BE2C (cell line): ENCODE results near the gene TMEM187. TPM values are rescaled to one million over a fixed set of nuclear protein-coding genes. Genes with fewer than 3 reads are reported as not detected.

Source experiments
- DNase-seq: peaks from one replicate; pipeline ENCODE4 v3.0.0-alpha.2; 2020
- H3K27me3 ChIP-seq: fragments of 250-450 bp; sonication (Bioruptor Pico); 2 replicates; pipeline ENCODE4 v1.5.1; 2020; ENCODE audit warnings: mild to moderate bottlenecking
- H3K36me3 ChIP-seq: fragments of 250-450 bp; sonication (Bioruptor Pico); 2 replicates; pipeline ENCODE4 v1.5.1; 2020; ENCODE audit warnings: mild to moderate bottlenecking
- H3K4me1 ChIP-seq: fragments of 250-450 bp; sonication (Bioruptor Pico); 2 replicates; pipeline ENCODE4 v1.5.1; 2020
- H3K4me3 ChIP-seq: 2 replicates; pipeline ENCODE4 v1.5.1; 2011; ENCODE audit warnings: low read depth, low read length
- H3K9me3 ChIP-seq: fragments of 250-450 bp; sonication (Bioruptor Pico); 2 replicates; pipeline ENCODE4 v1.5.1; 2020
- polyA plus RNA-seq: library from polyadenylated mRNA; unstranded; fragments of >200 nt; gene quantifications from one replicate; pipeline ENCODE4 v1.2.1, GENCODE V29; 2012; ENCODE audit warnings: low read depth, missing spikeins; ENCODE audit not compliant: insufficient read length, insufficient read depth
- TF ChIP-seq, protein P1 (sequence below): IDR thresholded peaks from 2 replicates; pipeline ENCODE4 v1.5.1; 2012; ENCODE audit warnings: mild to moderate bottlenecking, low read depth, low read length

Gene TMEM187, protein sequence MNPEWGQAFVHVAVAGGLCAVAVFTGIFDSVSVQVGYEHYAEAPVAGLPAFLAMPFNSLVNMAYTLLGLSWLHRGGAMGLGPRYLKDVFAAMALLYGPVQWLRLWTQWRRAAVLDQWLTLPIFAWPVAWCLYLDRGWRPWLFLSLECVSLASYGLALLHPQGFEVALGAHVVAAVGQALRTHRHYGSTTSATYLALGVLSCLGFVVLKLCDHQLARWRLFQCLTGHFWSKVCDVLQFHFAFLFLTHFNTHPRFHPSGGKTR
- polyA plus RNA-seq, result 4.9 TPM

DNA sequence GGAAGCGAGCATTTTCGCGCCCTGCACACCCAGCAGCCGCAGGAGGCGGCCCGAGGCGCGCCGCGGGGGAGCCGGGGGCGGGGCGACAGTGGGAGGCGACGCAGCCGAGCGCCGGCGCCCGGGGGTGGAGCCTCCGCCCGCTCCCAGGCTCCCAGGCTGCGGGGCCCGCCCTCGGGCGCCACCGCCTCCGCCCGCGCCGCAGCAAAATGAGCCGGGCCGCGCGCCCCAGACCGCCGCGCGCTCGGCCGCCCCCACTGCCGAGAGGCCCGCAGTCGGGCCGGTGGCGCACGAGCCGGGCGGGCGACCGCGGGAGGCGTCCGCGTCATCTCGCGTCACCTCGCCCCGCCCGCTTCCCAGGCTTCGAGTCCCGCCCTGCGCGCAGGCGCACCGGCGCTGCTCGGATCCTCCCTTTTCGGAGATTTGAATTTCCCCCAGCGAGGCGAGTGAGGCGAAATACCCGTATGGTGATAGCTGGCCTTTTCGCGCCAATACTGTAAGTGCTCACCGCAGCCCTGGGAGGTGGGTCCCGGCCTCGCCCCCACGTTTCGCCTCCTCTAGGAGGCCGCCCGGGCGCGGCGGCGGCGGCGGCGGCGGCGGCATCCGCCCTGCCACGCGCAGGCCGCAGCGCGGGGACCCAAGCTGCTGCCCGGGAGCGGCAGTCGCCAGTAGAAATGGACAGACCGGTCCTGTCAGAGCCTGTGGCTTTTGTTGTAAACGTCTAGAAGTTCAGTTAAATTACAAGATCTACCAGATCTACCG lies at the start of gene TMEM187:
Gene TMEM187 (plus strand): TSS at position 387 of the 759 bp plus-strand sequence. CDS start 9,309 bp downstream, outside the sequence.
- no peaks in the 10 kb centered on the region for H3K9me3 ChIP-seq

DNA sequence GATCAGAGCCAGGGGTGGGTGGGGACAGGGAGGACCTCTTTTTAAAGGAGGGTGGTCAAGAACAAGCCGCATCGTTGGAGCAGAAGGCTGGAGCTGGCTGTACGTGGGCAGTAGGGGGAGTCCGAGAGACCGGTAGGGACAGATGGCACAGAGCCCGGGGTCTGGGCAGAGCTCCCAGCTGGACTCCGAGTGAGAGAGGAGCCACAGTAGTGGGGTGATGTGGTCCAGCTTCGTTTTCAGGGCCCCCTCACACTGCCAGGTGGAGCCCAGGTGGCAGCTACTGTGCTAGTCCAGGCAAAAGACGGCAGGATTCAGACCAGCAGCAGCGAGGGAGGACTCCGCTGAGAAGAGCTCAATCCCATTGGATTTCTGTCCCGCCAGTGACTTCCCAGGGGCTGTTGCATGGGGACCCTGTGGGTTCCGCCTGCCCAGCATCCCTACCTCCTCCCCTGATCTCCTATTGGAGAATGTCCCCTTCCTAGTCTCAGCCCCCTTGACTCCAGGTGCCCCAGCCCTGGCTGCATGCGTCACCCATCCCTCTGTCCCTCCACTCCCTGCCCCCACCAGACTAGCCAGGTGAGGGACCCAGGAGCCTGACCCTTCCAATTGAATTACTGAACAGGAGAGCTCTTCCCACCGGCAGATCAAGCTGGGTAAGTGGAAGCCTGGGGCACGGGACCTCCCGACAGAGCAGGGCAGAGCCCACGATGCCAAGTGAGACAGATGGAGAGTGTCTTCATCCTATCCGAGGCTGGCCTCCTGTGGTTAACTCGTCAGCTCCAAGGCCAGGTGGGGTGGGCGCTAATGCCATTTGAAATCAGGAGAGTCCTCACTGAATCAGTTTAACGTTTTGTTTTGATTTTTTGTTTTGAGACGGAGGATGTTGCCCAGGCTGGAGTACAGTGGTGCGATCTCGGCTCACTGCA lies 49.4 kb upstream of the TMEM187 start:
- H3K36me3 ChIP-seq, result no peaks in the 10 kb centered on the region
- no peaks in the 10 kb centered on the region for H3K27me3 ChIP-seq
- TF ChIP-seq, protein P1, sequence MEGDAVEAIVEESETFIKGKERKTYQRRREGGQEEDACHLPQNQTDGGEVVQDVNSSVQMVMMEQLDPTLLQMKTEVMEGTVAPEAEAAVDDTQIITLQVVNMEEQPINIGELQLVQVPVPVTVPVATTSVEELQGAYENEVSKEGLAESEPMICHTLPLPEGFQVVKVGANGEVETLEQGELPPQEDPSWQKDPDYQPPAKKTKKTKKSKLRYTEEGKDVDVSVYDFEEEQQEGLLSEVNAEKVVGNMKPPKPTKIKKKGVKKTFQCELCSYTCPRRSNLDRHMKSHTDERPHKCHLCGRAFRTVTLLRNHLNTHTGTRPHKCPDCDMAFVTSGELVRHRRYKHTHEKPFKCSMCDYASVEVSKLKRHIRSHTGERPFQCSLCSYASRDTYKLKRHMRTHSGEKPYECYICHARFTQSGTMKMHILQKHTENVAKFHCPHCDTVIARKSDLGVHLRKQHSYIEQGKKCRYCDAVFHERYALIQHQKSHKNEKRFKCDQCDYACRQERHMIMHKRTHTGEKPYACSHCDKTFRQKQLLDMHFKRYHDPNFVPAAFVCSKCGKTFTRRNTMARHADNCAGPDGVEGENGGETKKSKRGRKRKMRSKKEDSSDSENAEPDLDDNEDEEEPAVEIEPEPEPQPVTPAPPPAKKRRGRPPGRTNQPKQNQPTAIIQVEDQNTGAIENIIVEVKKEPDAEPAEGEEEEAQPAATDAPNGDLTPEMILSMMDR, result peak; percentile 54
- H3K4me3 ChIP-seq, result no peak overlapping the region
- no peaks in the 10 kb centered on the region for H3K9me3 ChIP-seq
- peaks cover 38% of the 10 kb centered on the region for H3K4me1 ChIP-seq
- DNase-seq, result peak; percentile 73

More for the DNA sequence above, at the start of gene TMEM187:
- DNase-seq, result peak; percentile 92
- H3K36me3 ChIP-seq, result peaks cover 23% of the 10 kb centered on the region
- TF ChIP-seq, protein P1, result no peak
- peak within 1 kb of the TSS; percentile 93 for H3K4me3 ChIP-seq
- H3K4me1 ChIP-seq, result peaks cover 7% of the 10 kb centered on the region
- H3K27me3 ChIP-seq, result no peaks in the 10 kb centered on the region

DNA sequence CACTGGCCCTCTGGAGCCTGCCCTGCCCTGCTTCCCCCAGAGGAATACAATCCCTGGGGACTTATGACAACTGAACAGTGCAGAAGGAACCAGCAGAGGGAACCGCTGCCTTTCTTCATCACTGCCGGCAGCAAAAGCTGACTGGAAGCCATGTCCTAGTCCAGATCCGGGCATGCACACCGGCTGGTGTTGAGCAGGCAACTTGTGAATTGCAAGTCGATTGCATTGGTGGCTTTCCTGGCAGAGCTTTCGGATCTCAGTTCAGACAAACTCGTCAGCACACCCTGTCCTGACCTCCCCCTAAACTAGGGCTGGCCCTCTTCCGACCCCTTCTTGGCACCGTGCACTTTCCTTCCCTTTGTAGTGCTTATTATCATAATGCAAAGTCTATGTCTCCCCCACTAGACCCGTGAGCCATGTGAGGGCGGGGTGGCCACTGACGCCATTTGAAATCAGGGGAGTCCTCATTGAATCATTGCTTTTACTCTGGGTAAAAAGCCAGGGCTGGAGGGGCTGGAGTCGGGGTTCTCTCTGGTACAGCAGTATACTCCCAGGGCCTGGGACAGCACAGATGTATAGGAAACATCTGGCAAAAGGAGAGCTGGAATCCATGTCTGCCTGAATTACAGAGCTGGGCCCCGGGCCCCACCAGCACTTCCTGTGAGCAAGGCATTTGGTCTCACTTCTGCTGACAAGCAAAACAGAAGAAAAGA lies 48.2 kb upstream of the TMEM187 start:
- Histone ChIP-seq H3K27me3 (no peaks in the 10 kb centered on the region), H3K4me3 (no peak overlapping the region), H3K36me3 (peaks cover 1% of the 10 kb centered on the region), H3K9me3 (no peaks in the 10 kb centered on the region), H3K4me1 (peaks cover 38% of the 10 kb centered on the region)
- peak; percentile 73 for DNase-seq
- TF ChIP-seq, protein P1, result peak; percentile 57

DNA sequence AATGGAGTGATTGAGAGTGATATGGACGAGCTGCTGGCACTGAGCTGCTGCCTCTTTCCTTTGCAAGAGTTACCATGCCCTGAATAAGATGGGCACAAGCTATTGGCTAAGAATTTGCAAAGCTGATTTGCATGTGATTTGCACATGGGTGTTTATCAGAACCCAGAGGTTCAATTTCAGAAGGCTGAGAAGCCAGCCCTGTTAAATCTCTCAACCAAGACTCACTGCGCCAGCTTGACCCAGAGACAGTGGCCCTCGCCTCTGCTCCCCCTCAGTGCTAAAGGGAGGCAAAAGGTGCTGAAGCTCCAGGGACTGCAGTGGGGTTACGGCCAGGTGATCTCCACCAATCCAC lies 47.2 kb upstream of the TMEM187 start:
- H3K4me1 ChIP-seq, result peaks cover 38% of the 10 kb centered on the region
- no peaks in the 10 kb centered on the region for H3K27me3 ChIP-seq
- TF ChIP-seq, protein P1, result no peak
- no peak for DNase-seq
- no peaks in the 10 kb centered on the region for H3K9me3 ChIP-seq
- H3K4me3 ChIP-seq, result no peak overlapping the region
- H3K36me3 ChIP-seq, result peaks cover 6% of the 10 kb centered on the region

DNA sequence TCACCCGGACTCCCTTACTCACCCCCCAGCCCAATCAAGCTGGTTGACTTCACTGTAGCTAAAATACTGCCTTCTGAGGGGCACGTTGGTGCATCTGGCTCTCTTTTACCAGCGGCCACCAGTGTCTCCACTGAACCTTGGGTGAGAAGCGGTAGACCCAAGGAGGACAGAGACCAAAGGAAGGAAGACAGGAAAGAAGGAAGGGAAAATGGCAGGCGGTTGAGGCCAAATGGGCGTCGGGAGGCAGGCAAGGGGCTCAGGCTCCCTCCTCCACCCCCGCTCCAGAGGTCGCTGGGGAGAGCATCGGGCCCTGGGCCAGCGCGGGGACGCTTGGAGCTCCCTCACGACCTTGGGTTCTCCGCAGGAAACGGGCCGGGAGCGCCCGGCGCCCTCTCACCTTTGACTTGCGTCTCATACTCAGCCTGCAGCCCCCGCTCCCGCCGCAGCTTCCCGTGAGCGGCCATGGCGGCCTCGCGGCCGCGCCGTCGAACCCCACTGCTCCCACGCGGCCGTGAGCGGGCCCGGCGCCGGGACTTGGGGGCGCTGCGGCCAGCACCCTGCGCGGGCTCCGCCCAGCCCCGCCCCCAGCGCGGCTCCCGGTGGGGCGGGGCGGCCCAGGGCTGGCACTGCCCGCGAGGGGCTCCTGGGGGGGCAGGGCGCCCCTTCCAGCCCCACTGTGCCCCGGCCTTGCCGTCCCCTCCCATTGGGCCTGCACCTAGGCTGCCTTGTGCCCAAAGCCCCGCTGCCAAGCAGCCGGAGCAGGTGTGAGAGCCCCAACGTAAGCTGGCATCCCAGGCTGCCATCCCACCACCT lies 46.6 kb upstream of the TMEM187 start, which contains the start of gene ARHGAP4:
Gene ARHGAP4 (minus strand): TSS at position 526 of the 813 bp plus-strand sequence. CDS start 62 bp downstream, at position 464.
- H3K4me3 ChIP-seq, result peak within 1 kb of the TSS; percentile 64
- no peaks in the 10 kb centered on the region for H3K27me3 ChIP-seq
- peaks cover 10% of the 10 kb centered on the region for H3K36me3 ChIP-seq
- TF ChIP-seq, protein P1, result no peak
- peaks cover 36% of the 10 kb centered on the region for H3K4me1 ChIP-seq
- no peaks in the 10 kb centered on the region for H3K9me3 ChIP-seq
- no peak for DNase-seq
